ENCODE results near the gene DAG1.
"Not testable (repeated sequence)": the region's sequence is repeated elsewhere in the genome, so short reads cannot be mapped to it uniquely, and the experiment has no call there.

DAG1 gene

GRCh38 chr3:49470714-49471420 lies 800 bp downstream of the DAG1 start:
- DNase-seq = peak in 1 of 5 experiments; percentile 16

GRCh38 chr3:49471856-49472495 lies 1.9 kb downstream of the DAG1 start:
- peak in 1 of 5 experiments; percentile 6 for DNase-seq

DNA sequence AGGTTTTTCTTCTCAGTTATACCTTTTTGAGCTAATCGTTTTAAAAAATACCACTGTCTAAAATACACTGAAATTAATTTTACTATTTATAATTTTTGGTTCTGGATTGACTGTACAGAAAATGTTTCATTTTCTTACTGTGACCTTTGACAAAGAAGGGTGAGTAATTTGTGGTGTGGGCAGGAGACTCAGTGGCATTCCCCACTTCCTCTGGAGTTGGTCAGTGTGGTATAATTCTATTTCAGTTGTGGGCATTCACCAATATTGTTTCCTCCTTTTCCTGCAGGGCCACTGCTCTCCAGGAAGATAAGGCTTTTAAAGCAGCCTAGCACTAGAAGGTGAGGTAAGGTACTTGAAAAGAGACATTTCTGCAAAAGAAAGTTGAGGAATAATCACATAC lies 6.5 kb downstream of the DAG1 start:
- DNase-seq = peak in 1 of 5 experiments; percentile 66

DNA sequence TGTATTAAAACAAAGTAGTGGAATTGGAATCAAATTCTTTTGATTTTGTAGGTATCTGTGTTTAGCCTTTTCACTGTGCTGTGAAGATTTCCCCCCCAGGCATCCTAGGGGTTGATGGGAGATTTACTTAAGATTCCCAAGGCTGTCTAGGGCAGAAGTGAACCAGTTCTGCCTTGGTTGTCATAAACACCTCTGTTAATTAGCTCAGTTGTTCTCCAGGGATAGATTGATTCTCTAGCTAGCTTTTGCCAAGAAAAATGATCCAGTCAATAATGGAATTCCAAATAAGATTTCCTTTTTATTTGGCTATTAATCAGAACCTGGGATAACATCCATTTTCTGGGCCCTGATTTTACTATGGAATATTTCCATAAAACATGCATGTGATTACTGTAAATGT lies 12.7 kb downstream of the DAG1 start:
- no peak for DNase-seq

DNA sequence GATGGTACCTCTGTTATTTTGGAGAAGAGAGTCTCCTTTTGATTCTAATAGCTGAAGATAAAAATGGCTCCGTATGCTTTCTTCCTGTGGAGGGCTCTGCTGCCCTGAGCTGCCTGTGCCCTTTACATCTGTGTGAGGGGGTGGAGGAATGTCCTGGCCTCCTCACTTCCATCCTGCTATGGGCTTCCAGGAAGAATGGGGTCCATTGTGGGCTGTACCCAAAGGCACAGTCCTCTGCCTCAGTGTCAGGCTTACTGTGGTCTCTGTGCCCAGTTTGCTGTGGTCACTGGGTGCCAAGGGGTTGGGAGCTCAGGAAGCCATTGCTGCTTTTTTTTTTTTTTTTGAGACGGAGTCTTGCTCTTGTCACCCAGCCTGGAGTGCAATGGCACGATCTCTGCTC lies 14.4 kb downstream of the DAG1 start:
- DNase-seq = no peak

GRCh38 chr3:49489247-49489646 lies 19.2 kb downstream of the DAG1 start:
- DNase-seq = no peak

- DNase-seq = no peak
These were observed 22.9 kb downstream of the DAG1 start for GRCh38 chr3:49492969-49493368.

- DNase-seq = no peak
These were observed 23.8 kb downstream of the DAG1 start for GRCh38 chr3:49493901-49494300.

DNA sequence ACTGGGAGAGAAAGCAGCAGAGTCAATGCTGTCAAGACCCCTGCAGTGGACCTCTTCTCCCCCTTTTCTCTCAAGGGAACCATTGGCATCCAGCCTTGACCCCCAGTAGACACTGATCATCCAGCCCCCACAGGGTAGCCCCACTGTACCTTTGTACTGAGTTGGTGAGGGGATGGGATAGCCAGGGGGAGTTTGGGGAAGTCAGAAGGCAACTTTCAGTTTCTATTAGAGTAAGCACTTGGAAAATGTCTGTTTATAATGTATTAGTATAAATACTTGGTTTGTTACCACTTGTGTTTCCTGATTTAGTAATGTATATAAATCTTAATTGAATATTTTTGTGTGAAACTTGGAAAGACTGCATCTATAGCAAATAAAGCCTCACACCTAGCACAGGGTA lies 25.0 kb downstream of the DAG1 start:
- DNase-seq = no peak

- DNase-seq = not testable (repeated sequence)
These were observed 26.8 kb downstream of the DAG1 start for GRCh38 chr3:49496845-49497244.

GRCh38 chr3:49497606-49498005 lies 27.5 kb downstream of the DAG1 start:
- no peak for DNase-seq

GRCh38 chr3:49498239-49498638 lies 28.2 kb downstream of the DAG1 start:
- no peak for DNase-seq

DNA sequence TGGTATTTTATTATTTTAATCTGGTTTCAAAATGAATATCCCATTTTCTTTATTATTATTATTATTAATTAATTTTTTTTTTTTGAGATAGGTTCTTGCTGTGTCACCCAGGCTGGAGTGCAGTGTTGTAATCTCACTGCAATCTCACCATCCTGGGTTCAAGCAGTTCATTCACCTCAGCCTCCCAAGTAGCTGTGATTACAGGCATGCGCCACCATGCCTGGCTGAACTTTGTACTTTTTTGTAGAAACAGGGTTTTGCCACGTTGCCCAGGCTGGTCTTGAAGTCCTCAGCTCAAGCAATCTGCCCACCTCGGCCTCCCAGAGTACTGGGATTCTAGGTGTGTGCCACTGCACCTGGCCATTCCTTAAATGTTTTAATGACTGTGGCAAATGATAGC lies 28.6 kb downstream of the DAG1 start:
- DNase-seq = no peak

- DNase-seq = no peak
These were observed 30.2 kb downstream of the DAG1 start for GRCh38 chr3:49500205-49500731.

GRCh38 chr3:49500732-49501609 lies 30.9 kb downstream of the DAG1 start:
- peak in 1 of 5 experiments; percentile 14 for DNase-seq

GRCh38 chr3:49501842-49502241 lies 31.8 kb downstream of the DAG1 start:
- DNase-seq = no peak

DNA sequence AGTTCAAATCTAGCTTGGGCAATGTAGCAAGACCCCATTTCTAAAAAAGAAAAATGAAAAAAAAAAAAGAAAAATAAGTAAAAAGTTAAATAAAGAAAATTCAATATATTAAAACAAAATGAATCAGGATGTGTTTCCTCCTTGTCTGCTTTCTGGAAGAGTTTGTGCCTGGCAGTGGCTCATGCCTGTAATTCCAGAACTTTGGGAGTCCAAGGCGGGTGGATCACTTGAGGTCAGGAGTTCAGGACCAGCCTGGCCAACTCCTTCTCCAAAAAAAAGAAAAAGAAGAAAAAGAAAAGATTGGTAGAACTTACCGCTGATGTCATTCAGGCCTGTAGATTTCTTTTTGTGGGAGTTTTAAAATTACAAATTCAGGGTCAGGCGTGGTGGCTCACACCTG lies 36.8 kb downstream of the DAG1 start:
- no peak for DNase-seq

GRCh38 chr3:49509028-49509561 lies 39.0 kb downstream of the DAG1 start:
- DNase-seq = no peak

DNA sequence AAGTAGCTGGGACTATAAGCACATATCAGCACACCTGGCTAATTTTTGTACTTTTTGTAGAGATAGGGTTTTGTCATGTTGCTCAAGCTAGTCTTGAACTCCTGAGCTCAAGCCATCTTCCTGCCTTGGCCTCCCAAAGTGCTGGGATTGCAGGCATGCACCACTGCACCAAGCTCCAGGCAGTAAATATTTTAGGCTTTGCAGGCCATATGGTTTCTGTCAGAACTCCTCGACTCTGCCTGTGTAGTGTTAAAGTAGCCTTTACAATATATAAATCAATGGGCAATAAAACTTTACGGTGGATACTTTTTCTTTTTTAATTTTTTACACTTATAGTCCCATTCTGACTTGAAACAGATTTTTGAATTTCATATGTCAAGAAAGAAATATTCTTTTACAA lies 41.6 kb downstream of the DAG1 start:
- DNase-seq = no peak

DNA sequence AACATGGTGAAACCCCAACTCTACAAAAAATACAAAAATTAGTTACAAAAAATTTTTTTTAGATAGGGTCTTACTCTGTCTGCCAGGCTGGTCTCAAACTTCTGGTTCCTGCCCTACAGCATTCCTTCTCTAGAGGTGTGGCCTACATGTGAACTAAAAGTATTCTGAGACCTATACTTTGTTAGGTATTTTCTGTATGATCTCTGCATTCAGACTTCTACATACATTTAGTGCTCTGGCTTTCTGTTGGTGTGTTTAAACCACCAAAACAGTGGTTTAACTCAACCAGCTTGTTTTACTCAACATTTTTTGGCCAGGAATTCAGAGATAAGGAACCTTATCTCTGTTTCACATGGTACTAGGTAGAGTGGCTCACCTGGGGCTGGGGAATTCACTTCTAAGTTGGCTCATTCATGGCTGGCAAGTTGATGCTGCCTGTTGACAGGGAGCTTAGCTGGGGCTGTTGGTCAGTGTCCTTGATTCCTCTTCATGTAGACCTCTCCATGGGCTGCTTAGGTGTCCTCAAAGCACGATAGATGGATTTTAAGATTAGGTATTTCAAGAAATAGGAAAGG lies 42.8 kb downstream of the DAG1 start:
- DNase-seq = no peak

GRCh38 chr3:49513494-49514124 lies 43.5 kb downstream of the DAG1 start:
- DNase-seq = no peak

DNA sequence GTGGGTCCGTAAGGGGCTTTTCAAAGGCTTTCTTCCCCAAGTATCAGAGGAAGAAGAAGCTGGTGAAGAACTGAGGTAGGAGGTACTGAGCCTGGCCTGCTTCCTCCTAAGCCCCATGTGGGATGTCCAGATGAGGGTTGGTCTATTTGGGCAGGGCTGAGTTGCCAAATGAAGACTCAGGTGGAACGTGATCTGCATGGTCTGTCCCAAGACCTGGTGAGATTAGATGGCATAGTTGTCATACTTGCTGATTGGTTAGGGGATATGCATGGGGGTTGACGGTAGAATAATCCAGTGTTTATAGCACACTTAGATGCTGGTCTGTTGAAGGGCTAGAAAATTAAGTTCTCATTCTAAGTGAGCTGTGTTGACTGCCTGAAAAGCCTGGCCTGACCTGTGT lies 47.9 kb downstream of the DAG1 start:
- no peak for DNase-seq
